K562 (cell line): Measurements from ENCODE around the gene ASB10. TPM values are rescaled to one million over a fixed set of nuclear protein-coding genes. Genes with fewer than 3 reads are reported as not detected.

Experiments used
- ATAC-seq: fragments of 200-7000 bp; cut with Tn5 transposase; 3 replicates; pipeline ENCODE4 v1.9.1; 2020; ENCODE audit warnings: moderate library complexity
- BruUV-seq: library from RNA; stranded (reverse); fragments of 400-500 nt; replicated peaks from 2 replicates; lab custom pipeline; 2021; lab: Mats Ljungman, UMichigan
- CTCF ChIA-PET: fragments of 300-600 bp; formaldehyde crosslinking; extraction: SDS; loops from one replicate; lab custom pipeline; 2021; ENCODE audit warnings: low intra/inter-chr PET ratio; lab: Yijun Ruan, JAX
- POLR2A ChIA-PET: fragments of 300-600, 350-650 bp; sonication (Branson Sonifier 250); formaldehyde crosslinking; extraction: SDS; loops from one replicate; lab custom pipeline; 2021; ENCODE audit warnings: antibody characterized with exemption, inconsistent platforms; lab: Yijun Ruan, JAX
- DNase-seq, 4 experiments: peaks; one replicate each; pipeline versions ENCODE4 v3.0.0 to v3.0.0-alpha.2; 2011 to 2018; ENCODE audit warnings: low spot score in 3 of 4, mixed read lengths in 3 of 4; ENCODE audit errors: extremely low read depth in 1 of 4
- FAIRE-seq: peaks from 2 replicates; lab custom pipeline; 2011; peaks lifted over from hg19 to GRCh38; lab: Jason Lieb, UNC
- H2AFZ ChIP-seq: 2 replicates; pipeline ENCODE4 v1.6.0; 2011; ENCODE audit warnings: low read depth, low read length, control low read depth, inconsistent platforms
- H3K27ac ChIP-seq: fragments of 200-600 bp; 3 replicates; pipeline ENCODE4 v1.8.0; 2011; ENCODE audit warnings: low read depth, mild to moderate bottlenecking, control low read depth, inconsistent platforms, low read length, moderate library complexity, mixed read lengths; ENCODE audit errors: extremely low read depth
- H3K27me3 ChIP-seq, 2 experiments: fragments of 300-600 bp in 1 of 2; 2 replicates in 1 of 2; 3 replicates in 1 of 2; pipeline versions ENCODE4 v1.6.0 to v1.8.0; 2011; ENCODE audit warnings: inconsistent platforms in 2 of 2, low read length in 2 of 2, mild to moderate bottlenecking in 1 of 2, mixed read lengths in 1 of 2, moderate library complexity in 1 of 2; ENCODE audit not compliant: control insufficient read depth in 2 of 2, insufficient read depth in 2 of 2
- H3K36me3 ChIP-seq: fragments of 300-600 bp; 3 replicates; pipeline ENCODE4 v1.8.0; 2011; ENCODE audit warnings: mild to moderate bottlenecking, low read length, inconsistent platforms; ENCODE audit not compliant: control insufficient read depth, insufficient read depth
- H3K4me1 ChIP-seq, 2 experiments: fragments of 200-600 bp in 1 of 2; replicated peaks in 1 of 2; 2 replicates in 1 of 2; 3 replicates in 1 of 2; pipeline versions ENCODE4 v1.5.1 to v1.8.0; 2011; ENCODE audit warnings: inconsistent platforms in 2 of 2, low read length in 2 of 2, mild to moderate bottlenecking in 1 of 2, mixed read lengths in 1 of 2, moderate library complexity in 1 of 2; ENCODE audit not compliant: control insufficient read depth in 2 of 2, insufficient read depth in 2 of 2
- H3K4me2 ChIP-seq: 2 replicates; pipeline ENCODE4 v1.6.1; 2011; ENCODE audit warnings: low read length, control low read depth, inconsistent platforms, mixed read lengths; ENCODE audit not compliant: insufficient read depth
- H3K4me3 ChIP-seq: fragments of 200-600 bp; sonication (generic), shearing (Covaris generic); 2 replicates; pipeline ENCODE4 v1.5.1; 2016; ENCODE audit warnings: control low read depth, inconsistent platforms
- H3K79me2 ChIP-seq: fragments of 200-600 bp; 3 replicates; pipeline ENCODE4 v1.8.0; 2011; ENCODE audit warnings: low read length, inconsistent platforms; ENCODE audit not compliant: control insufficient read depth, insufficient read depth
- H3K9ac ChIP-seq, 2 experiments: 2 replicates each; pipeline versions ENCODE4 v1.6.0 to v1.6.1; 2011; ENCODE audit warnings: low read depth in 2 of 2, low read length in 2 of 2, control low read depth in 1 of 2, inconsistent platforms in 1 of 2, mild to moderate bottlenecking in 1 of 2, mixed read lengths in 1 of 2; ENCODE audit not compliant: insufficient read depth in 1 of 2
- H3K9me1 ChIP-seq: one replicate; pipeline ENCODE4 v1.6.0; 2011; ENCODE audit warnings: inconsistent platforms, mild to moderate bottlenecking, low read length, moderate library complexity; ENCODE audit not compliant: control insufficient read depth, insufficient read depth
- H3K9me3 ChIP-seq: replicated peaks from 2 replicates; pipeline ENCODE4 v1.5.1; 2011; ENCODE audit warnings: low read depth, low read length, inconsistent platforms; ENCODE audit not compliant: control insufficient read depth, insufficient read depth
- H4K20me1 ChIP-seq: replicated peaks from 2 replicates; pipeline ENCODE4 v1.6.1; 2011; ENCODE audit warnings: low read length, inconsistent platforms, mixed read lengths; ENCODE audit not compliant: control insufficient read depth, insufficient read depth
- CBX5 ChIP-seq: IDR thresholded peaks from 2 replicates; pipeline ENCODE4 v1.6.1; 2014; ENCODE audit warnings: low read depth, borderline replicate concordance
- FOXP1 ChIP-seq: sonication (generic); formaldehyde crosslinking; IDR thresholded peaks from 2 replicates; pipeline ENCODE4 v1.8.0; 2022; ENCODE audit warnings: mild to moderate bottlenecking, missing genetic modification reagents
- GTF2F1 ChIP-seq: IDR thresholded peaks from 2 replicates; pipeline ENCODE4 v1.6.1; 2011; ENCODE audit warnings: low read depth, low read length, improper control_type of control experiment
- HLTF ChIP-seq: fragments of 450-650 bp; IDR thresholded peaks from 2 replicates; pipeline ENCODE4 v1.6.1; 2016
- HMG20A ChIP-seq: fragments of 450-650 bp; formaldehyde crosslinking; conservative IDR thresholded peaks from 2 replicates; pipeline ENCODE4 v1.4.0; 2020; ENCODE audit warnings: mild to moderate bottlenecking, mixed read lengths
- KDM2B ChIP-seq: fragments of 250-450 bp; sonication (Bioruptor Pico); IDR thresholded peaks from 2 replicates; pipeline ENCODE4 v1.8.0; 2021; ENCODE audit warnings: mild to moderate bottlenecking, moderate library complexity
- MAZ ChIP-seq, 2 experiments: fragments of 450-650 bp in 1 of 2; sonication (generic) in 1 of 2; formaldehyde crosslinking; IDR thresholded peaks in 1 of 2; conservative IDR thresholded peaks in 1 of 2; 2 replicates each; pipeline versions ENCODE4 v1.4.0 to v1.5.0; 2020; ENCODE audit warnings: mild to moderate bottlenecking in 1 of 2, missing genetic modification reagents in 1 of 2
- MXD1 ChIP-seq: fragments of 250-450 bp; sonication (Bioruptor Pico); IDR thresholded peaks from 2 replicates; pipeline ENCODE4 v1.8.0; 2021; ENCODE audit warnings: borderline replicate concordance, mild to moderate bottlenecking, moderate library complexity; ENCODE audit not compliant: poor library complexity, severe bottlenecking
- NFE2L1 ChIP-seq: fragments of 450-650 bp; IDR thresholded peaks from 2 replicates; pipeline ENCODE4 v1.6.1; 2016; ENCODE audit warnings: missing genetic modification characterization, low read depth, mild to moderate bottlenecking, missing compliant biosample characterization, moderate library complexity, borderline replicate concordance
- NR2F6 ChIP-seq: fragments of 450-650 bp; formaldehyde crosslinking; IDR thresholded peaks from 2 replicates; pipeline ENCODE4 v1.4.0; 2020; ENCODE audit warnings: mild to moderate bottlenecking
- PCBP1 ChIP-seq: fragments of 200-400 bp; formaldehyde crosslinking; IDR thresholded peaks from 2 replicates; pipeline ENCODE4 v1.6.1; 2018; ENCODE audit warnings: mild to moderate bottlenecking, low read depth, low read length; ENCODE audit not compliant: poor library complexity, severe bottlenecking
- POLR2G ChIP-seq: fragments of 200-400 bp; formaldehyde crosslinking; IDR thresholded peaks from 2 replicates; pipeline ENCODE4 v1.6.1; 2017; ENCODE audit warnings: low read depth, mild to moderate bottlenecking, antibody characterized with exemption, low read length, moderate library complexity
- RBM14 ChIP-seq: fragments of 200-400 bp; formaldehyde crosslinking; IDR thresholded peaks from 2 replicates; pipeline ENCODE4 v1.6.1; 2018; ENCODE audit warnings: low read depth, mild to moderate bottlenecking, low read length, moderate library complexity, borderline replicate concordance; ENCODE audit not compliant: insufficient read depth
- RFX7 ChIP-seq: fragments of 250-450 bp; sonication (Bioruptor Pico); IDR thresholded peaks from 2 replicates; pipeline ENCODE4 v1.5.1; 2021; ENCODE audit warnings: mild to moderate bottlenecking
- ZNF384 ChIP-seq: IDR thresholded peaks from 2 replicates; pipeline ENCODE4 v1.6.1; 2012; ENCODE audit warnings: low read depth, low read length, improper control_type of control experiment
- ZNF644 ChIP-seq: fragments of 200-800 bp; sonication (Bioruptor generic); IDR thresholded peaks from 2 replicates; pipeline ENCODE4 v1.6.1; 2016; ENCODE audit warnings: low read depth, missing genetic modification characterization, missing compliant biosample characterization
- ZNF766 ChIP-seq: fragments of 200-800 bp; sonication (Bioruptor generic); conservative IDR thresholded peaks from 2 replicates; pipeline ENCODE4 v1.6.1; 2016; ENCODE audit warnings: missing genetic modification characterization, missing compliant biosample characterization
- ZNF77 ChIP-seq: fragments of 250-450 bp; sonication (Bioruptor Pico); IDR thresholded peaks from 2 replicates; pipeline ENCODE4 v1.5.0; 2020
- WGBS: fragments of 100-300 bp; shearing (Covaris generic); methylation state at CpG from one replicate; pipeline ENCODE4 v1.1.6; 2016; ENCODE audit warnings: low coverage, mixed read lengths; ENCODE audit not compliant: insufficient coverage; ENCODE audit errors: missing lambda C conversion rate; 5-methylcytosine and 5-hydroxymethylcytosine counted together
- in situ Hi-C: fragments of 300-500 bp; cut with MboI; formaldehyde crosslinking; loops from 4 replicates; pipeline ENCODE4 v1.15.0; 2018; ENCODE audit warnings: inconsistent platforms, mixed read lengths
- intact Hi-C: fragments of 100-400 bp; cut with micrococcal nuclease; formaldehyde crosslinking; loops from 2 replicates; pipeline ENCODE4 v1.14.2; 2022
- polyA plus RNA-seq, 8 experiments: library from polyadenylated mRNA; depleted of rRNA in 4 of 8; stranded (reverse) in 5 of 8; unstranded in 3 of 8; fragments of >200 nt; fragmentation: Nextera tagmentation in 2 of 8; fragmentation: Illumina TruSeq in 1 of 8; extraction: Ambion mirVana in 2 of 8; extraction: Trizol in 1 of 8; gene quantifications; 2 replicates each; pipeline versions ENCODE4 v1.2.1 to v1.2.3, GENCODE V29; 2011 to 2014; ENCODE audit warnings: inconsistent platforms in 1 of 8, missing spikeins in 1 of 8
- total RNA-seq, 7 experiments: library from RNA; depleted of rRNA in 6 of 7; stranded (reverse); fragments of >200 nt in 6 of 7; fragmentation: Illumina TruSeq in 2 of 7; extraction: Trizol in 2 of 7; gene quantifications; 2 replicates each; pipeline versions ENCODE4 v1.2.1 to v1.2.3, GENCODE V29; 2011 to 2021; ENCODE audit warnings: low replicate concordance in 1 of 7
- TF ChIP-seq, protein P1 (sequence below): sonication (generic); formaldehyde crosslinking; IDR thresholded peaks from 2 replicates; pipeline ENCODE4 v1.8.1; 2023; ENCODE audit warnings: mild to moderate bottlenecking, missing genetic modification reagents

Gene ASB10
- total and polyA plus RNA-seq, 9 of the 15 experiments (the other 6 are each of a cell fraction or from before 2014, with no cell fraction given): not detected

DNA sequence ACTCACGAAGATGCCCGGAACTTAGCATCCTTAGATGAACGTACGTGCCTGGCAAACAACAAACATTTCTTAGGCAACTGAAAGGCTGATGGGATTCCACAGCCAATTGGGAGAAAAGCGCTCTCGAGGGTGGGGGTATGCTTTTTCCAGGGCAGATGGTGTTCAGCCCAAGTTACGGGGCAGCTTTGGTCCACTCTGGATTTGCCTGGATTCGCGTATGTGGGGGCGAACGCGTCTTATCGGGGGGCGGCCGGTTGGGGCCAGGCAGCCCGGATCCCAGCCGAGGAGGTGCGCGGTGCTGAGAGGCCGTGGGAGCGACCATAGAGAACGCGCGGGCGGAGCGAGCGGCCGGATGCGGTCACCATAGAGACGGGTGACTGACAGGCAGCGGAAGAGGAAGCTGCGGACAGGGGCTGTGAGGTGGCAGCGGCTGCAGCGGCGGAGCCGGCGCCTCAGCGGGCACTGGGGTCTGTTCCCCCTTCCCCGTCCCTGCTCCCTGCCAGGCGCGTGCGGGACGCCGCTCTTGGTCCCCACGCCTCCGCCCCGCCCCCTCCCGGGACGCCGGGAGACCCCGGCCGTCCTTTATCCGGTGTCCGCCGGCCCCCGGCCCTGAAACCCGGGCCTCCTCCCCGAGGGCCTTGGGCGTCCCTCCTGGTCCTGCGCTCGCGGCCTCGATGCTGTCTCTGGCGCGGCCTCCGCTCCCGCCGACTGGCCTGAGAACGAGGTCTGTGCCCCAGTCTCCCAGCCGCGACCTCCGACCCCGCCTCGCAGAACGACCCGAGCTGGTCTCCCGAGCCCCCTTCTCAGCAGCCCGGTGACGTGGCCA lies 45.3 kb upstream of the ASB10 start, which contains the start of gene CHPF2:
TSS of gene CHPF2 (plus strand) at position 393 of the 826 bp plus-strand sequence. CDS start 1,529 bp downstream, outside the sequence.
- Histone ChIP-seq H3K4me1 (peaks cover 24 to 42% of the 10 kb centered on the region in 2 experiments; a peak in 4 of 5 replicates), H3K9me1 (peaks cover 4% of the 10 kb centered on the region), H3K4me2 (peak within 1 kb of the TSS; percentile 94), H3K9ac (peak within 1 kb of the TSS; percentile 79 to 96), H3K4me3 (peak within 1 kb of the TSS; percentile 92), H3K36me3 (peaks cover 32% of the 10 kb centered on the region; the same call in 2 of the 3 replicates), H3K79me2 (peaks cover 27% of the 10 kb centered on the region), H2AFZ (peak within 1 kb of the TSS; percentile 98), H3K9me3 (no peaks in the 10 kb centered on the region), H3K27ac (peak within 1 kb of the TSS; percentile 81), H4K20me1 (peaks cover 23% of the 10 kb centered on the region), H3K27me3 (no peaks in the 10 kb centered on the region)
- POLR2A ChIA-PET: interaction anchor here (0.6 to 3.3 kb wide), 6 partner anchors 11 to 159 kb away, joined by 3 to 34 read pairs (median 6); partner anchors contain the start of gene H2BK1
- in situ Hi-C loops: no loop called here
- CTCF ChIA-PET: interaction anchor here (0.6 kb wide), 1 partner anchor 127 kb away, joined by 3 read pairs; no protein-coding TSS in a partner anchor
- peak; percentile 65 for FAIRE-seq
- 2% methylated on average over 70 of the region's 79 CpGs for WGBS
- no TSS peak for BruUV-seq
- intact Hi-C loops: loop anchor here (5.0 kb wide), 1 partner anchor 225 kb away; no protein-coding TSS in a partner anchor
- peak; percentile 97 for ATAC-seq
- DNase-seq: peak; percentile 96 to 98 (median 97)
- TF ChIP-seq HMG20A (CRISPR knock-in tag) (no peak), FOXP1 (peak; percentile 73), GTF2F1 (no peak), ZNF644 (no peak), KDM2B (CRISPR knock-in tag) (no peak; the same call in 1 of the 2 replicates), ZNF384 (no peak), ZNF766 (CRISPR knock-in tag) (no peak), NR2F6 (CRISPR knock-in tag) (no peak), POLR2G (peak; percentile 87), MXD1 (CRISPR knock-in tag) (no peak), MAZ (CRISPR knock-in tag; conservative IDR thresholded peaks at IDR 0.05 in 1 of 2, IDR thresholded peaks at IDR 0.05 in 1 of 2) (peak; percentile 43 to 75; a peak in 3 of 4 replicates), NFE2L1 (no peak), RFX7 (CRISPR knock-in tag) (no peak), RBM14 (0 out of 2 replicates have a peak, but pooled peaks have one; percentile 55), ZNF77 (CRISPR knock-in tag) (no peak), PCBP1 (peak; percentile 93), CBX5 (no peak), HLTF (no peak)
- TF ChIP-seq, protein P1, sequence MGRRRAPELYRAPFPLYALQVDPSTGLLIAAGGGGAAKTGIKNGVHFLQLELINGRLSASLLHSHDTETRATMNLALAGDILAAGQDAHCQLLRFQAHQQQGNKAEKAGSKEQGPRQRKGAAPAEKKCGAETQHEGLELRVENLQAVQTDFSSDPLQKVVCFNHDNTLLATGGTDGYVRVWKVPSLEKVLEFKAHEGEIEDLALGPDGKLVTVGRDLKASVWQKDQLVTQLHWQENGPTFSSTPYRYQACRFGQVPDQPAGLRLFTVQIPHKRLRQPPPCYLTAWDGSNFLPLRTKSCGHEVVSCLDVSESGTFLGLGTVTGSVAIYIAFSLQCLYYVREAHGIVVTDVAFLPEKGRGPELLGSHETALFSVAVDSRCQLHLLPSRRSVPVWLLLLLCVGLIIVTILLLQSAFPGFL: 0 out of 2 replicates have a peak, but pooled peaks have one; percentile 15
